Loucy (cell line): ENCODE measurements around the gene RSAD1.

ENCODE experiments used
- H2AFZ ChIP-seq: fragments of 200-600 bp; sonication (generic); 2 replicates; pipeline ENCODE4 v1.6.0; 2016; ENCODE audit warnings: antibody characterized with exemption, mild to moderate bottlenecking, low read length, moderate library complexity
- H3F3A ChIP-seq: fragments of 200-600 bp; 2 replicates; pipeline ENCODE4 v1.6.0; 2016; ENCODE audit warnings: antibody characterized with exemption, low read depth, mild to moderate bottlenecking
- H3K27me3 ChIP-seq: fragments of 200-600 bp; sonication (generic); 2 replicates; pipeline ENCODE4 v1.6.1; 2014; ENCODE audit warnings: low read length, mild to moderate bottlenecking; ENCODE audit not compliant: insufficient read depth, poor library complexity, severe bottlenecking
- H3K36me3 ChIP-seq: fragments of 200-600 bp; sonication (generic); 2 replicates; pipeline ENCODE4 v1.6.1; 2016; ENCODE audit warnings: low read length; ENCODE audit not compliant: insufficient read depth
- H3K4me1 ChIP-seq: fragments of 200-600 bp; sonication (generic); 2 replicates; pipeline ENCODE4 v1.5.1; 2014; ENCODE audit warnings: low read length, mild to moderate bottlenecking; ENCODE audit not compliant: insufficient read depth, poor library complexity, severe bottlenecking
- H3K4me2 ChIP-seq: fragments of 200-600 bp; sonication (generic); 2 replicates; pipeline ENCODE4 v1.6.0; 2014; ENCODE audit warnings: antibody characterized with exemption, low read length, low read depth, mild to moderate bottlenecking; ENCODE audit not compliant: poor library complexity, severe bottlenecking
- H3K4me3 ChIP-seq: fragments of 200-600 bp; sonication (generic); 2 replicates; pipeline ENCODE4 v1.5.1; 2014; ENCODE audit warnings: low read length, mild to moderate bottlenecking, mixed read lengths; ENCODE audit not compliant: poor library complexity, severe bottlenecking
- H3K79me2 ChIP-seq: fragments of 200-600 bp; sonication (generic); 2 replicates; pipeline ENCODE4 v1.6.1; 2014; ENCODE audit warnings: low read length; ENCODE audit not compliant: insufficient read depth
- H3K9ac ChIP-seq: fragments of 200-600 bp; sonication (generic); 2 replicates; pipeline ENCODE4 v1.6.0; 2014; ENCODE audit warnings: mild to moderate bottlenecking, low read depth, low read length, moderate library complexity; ENCODE audit not compliant: poor library complexity, severe bottlenecking
- H3K9me2 ChIP-seq: fragments of 200-600 bp; sonication (generic); replicated peaks from 2 replicates; pipeline ENCODE4 v1.6.1; 2016; ENCODE audit warnings: low read depth, low read length, mixed read lengths
- H3K9me3 ChIP-seq: fragments of 200-600 bp; sonication (generic); 2 replicates; pipeline ENCODE4 v1.6.1; 2014; ENCODE audit warnings: mild to moderate bottlenecking, antibody characterized with exemption, low read length, low read depth; ENCODE audit not compliant: insufficient read depth
- H4K20me1 ChIP-seq: fragments of 200-600 bp; sonication (generic); 2 replicates; pipeline ENCODE4 v1.6.0; 2014; ENCODE audit warnings: antibody characterized with exemption, low read length, mild to moderate bottlenecking; ENCODE audit not compliant: insufficient read depth, poor library complexity, severe bottlenecking
- CTCF ChIP-seq: fragments of 200-600 bp; sonication (generic); conservative IDR thresholded peaks from 2 replicates; pipeline ENCODE4 v1.5.1; 2014; ENCODE audit warnings: mild to moderate bottlenecking, antibody characterized with exemption, low read length
- EZH2phosphoT487 ChIP-seq: fragments of 200-600 bp; IDR thresholded peaks from 2 replicates; pipeline ENCODE4 v1.6.1; 2018; ENCODE audit warnings: antibody characterized with exemption, mild to moderate bottlenecking, moderate library complexity, borderline replicate concordance

The RSAD1 gene

GRCh38 chr17:50480142-50480764 lies 1.6 kb downstream of the RSAD1 start:
- Histone ChIP-seq H3K79me2 (peaks cover 19% of the 10 kb centered on the region; the same call in 1 of the 2 replicates), H3K27me3 (no peaks in the 10 kb centered on the region), H3K4me1 (peaks cover 21% of the 10 kb centered on the region), H3K9me2 (no peaks in the 10 kb centered on the region), H4K20me1 (peaks cover 6% of the 10 kb centered on the region), H3K9ac (peak overlapping the region; percentile 92), H3K9me3 (no peaks in the 10 kb centered on the region), H3F3A (peaks cover 4% of the 10 kb centered on the region), H3K4me2 (peak overlapping the region; percentile 97), H3K36me3 (peaks cover 17% of the 10 kb centered on the region; the same call in 1 of the 2 replicates), H2AFZ (no peak overlapping the region), H3K4me3 (peak overlapping the region; percentile 97)
- TF ChIP-seq CTCF (no peak), EZH2phosphoT487 (no peak)

DNA sequence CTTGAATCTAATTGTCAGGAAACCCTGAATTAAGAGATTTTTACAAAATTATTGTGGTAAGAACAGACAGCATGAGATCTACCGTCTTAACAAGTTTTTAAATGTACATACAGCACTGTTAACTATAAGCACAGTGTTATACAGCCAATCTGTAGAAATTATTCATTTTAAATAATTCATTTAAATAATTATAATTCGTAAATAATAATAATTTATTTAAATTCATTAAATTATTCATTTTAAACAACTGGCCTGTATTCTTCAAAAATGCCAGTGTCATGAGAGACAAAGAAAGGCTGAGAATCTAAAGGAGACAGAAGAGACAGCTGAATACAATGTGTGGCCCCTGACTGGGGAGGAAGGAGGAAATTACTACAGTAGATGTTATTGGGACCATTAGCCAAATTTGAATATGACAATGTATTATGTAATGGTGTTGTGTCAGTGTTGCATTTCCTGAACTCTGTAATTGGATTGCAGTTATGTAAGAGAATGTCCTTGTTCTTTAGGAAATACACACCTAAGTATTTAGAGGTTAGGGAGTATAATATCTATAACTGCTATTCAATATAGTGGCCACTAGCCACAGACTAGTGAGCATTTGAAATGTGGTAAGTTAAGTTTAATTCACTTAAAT lies 2.3 kb downstream of the RSAD1 start:
- peaks cover 4% of the 10 kb centered on the region for H3F3A ChIP-seq
- TF ChIP-seq CTCF: no peak
- no peak for TF ChIP-seq EZH2phosphoT487
- peaks cover 21% of the 10 kb centered on the region; the same call in 1 of the 2 replicates for H3K36me3 ChIP-seq
- H3K9me3 ChIP-seq: no peaks in the 10 kb centered on the region
- H3K79me2 ChIP-seq: peaks cover 19% of the 10 kb centered on the region; the same call in 1 of the 2 replicates
- H3K9ac ChIP-seq: no peak overlapping the region
- peaks cover 6% of the 10 kb centered on the region for H4K20me1 ChIP-seq
- H3K4me3 ChIP-seq: no peak overlapping the region
- H3K4me1 ChIP-seq: peaks cover 21% of the 10 kb centered on the region
- peak overlapping the region; percentile 97 for H3K4me2 ChIP-seq
- no peaks in the 10 kb centered on the region for H3K27me3 ChIP-seq
- H3K9me2 ChIP-seq: no peaks in the 10 kb centered on the region
- H2AFZ ChIP-seq: no peak overlapping the region

DNA sequence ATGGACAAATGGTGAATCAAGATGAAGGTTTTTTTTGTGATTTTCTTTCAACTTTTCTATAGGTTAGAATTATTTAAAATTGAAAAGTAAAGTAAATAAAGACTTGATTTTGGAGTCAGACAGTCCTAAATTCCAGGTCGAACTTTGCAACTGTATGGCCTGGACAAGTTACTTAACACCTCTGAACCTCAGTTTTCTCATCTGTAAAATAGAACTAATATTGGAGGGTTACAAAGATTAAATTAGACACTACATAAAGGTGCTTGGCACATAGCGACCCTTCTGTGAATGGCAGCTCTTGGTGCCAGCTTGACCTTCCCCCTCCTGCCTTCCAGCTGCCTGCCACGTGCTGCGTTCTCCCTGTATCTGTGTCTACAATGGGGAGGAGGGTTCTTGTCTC lies 3.0 kb downstream of the RSAD1 start:
- Histone ChIP-seq H4K20me1 (peaks cover 6% of the 10 kb centered on the region), H3K36me3 (peaks cover 21% of the 10 kb centered on the region; the same call in 1 of the 2 replicates), H3F3A (peaks cover 4% of the 10 kb centered on the region), H2AFZ (no peak overlapping the region), H3K9me3 (no peaks in the 10 kb centered on the region), H3K9ac (no peak overlapping the region), H3K79me2 (peaks cover 19% of the 10 kb centered on the region; the same call in 1 of the 2 replicates), H3K4me3 (no peak overlapping the region), H3K9me2 (no peaks in the 10 kb centered on the region), H3K4me1 (peaks cover 21% of the 10 kb centered on the region), H3K27me3 (no peaks in the 10 kb centered on the region), H3K4me2 (no peak overlapping the region)
- TF ChIP-seq EZH2phosphoT487 (no peak), CTCF (no peak)
